HepG2 (cell line): ENCODE measurements around the gene ZBTB7B. TPM values are rescaled to one million over a fixed set of nuclear protein-coding genes. Genes with fewer than 3 reads are reported as not detected.

Experiments
- BRCA1 ChIP-seq: sonication (generic); formaldehyde crosslinking; IDR thresholded peaks from 2 replicates; pipeline ENCODE4 v1.4.0; 2020; ENCODE audit warnings: missing genetic modification reagents
- EEA1 ChIP-seq: sonication (generic); formaldehyde crosslinking; IDR thresholded peaks from 2 replicates; pipeline ENCODE4 v1.5.1; 2020; ENCODE audit warnings: mild to moderate bottlenecking, missing genetic modification reagents, borderline replicate concordance
- ETS1 ChIP-seq: sonication (generic); formaldehyde crosslinking; IDR thresholded peaks from 2 replicates; pipeline ENCODE4 v1.4.0; 2020; ENCODE audit warnings: missing genetic modification reagents
- HOXD1 ChIP-seq: sonication (generic); formaldehyde crosslinking; IDR thresholded peaks from 2 replicates; pipeline ENCODE4 v1.5.0; 2020; ENCODE audit warnings: missing genetic modification reagents
- IKZF5 ChIP-seq: IDR thresholded peaks from 2 replicates; pipeline ENCODE4 v1.6.1; 2018; ENCODE audit warnings: missing genetic modification reagents, mild to moderate bottlenecking, missing compliant biosample characterization
- MYC ChIP-seq: sonication (generic); formaldehyde crosslinking; IDR thresholded peaks from 2 replicates; pipeline ENCODE4 v1.9.0; 2021; ENCODE audit warnings: missing genetic modification reagents, borderline replicate concordance
- PITX1 ChIP-seq: sonication (generic); formaldehyde crosslinking; IDR thresholded peaks from 2 replicates; pipeline ENCODE4 v1.5.1; 2020; ENCODE audit warnings: mild to moderate bottlenecking, missing genetic modification reagents
- SIN3B ChIP-seq: fragments of 150-350 bp; IDR thresholded peaks from 2 replicates; pipeline ENCODE4 v1.6.1; 2014; ENCODE audit warnings: low read length
- TAF1 ChIP-seq: sonication (generic); formaldehyde crosslinking; IDR thresholded peaks from 2 replicates; pipeline ENCODE4 v1.4.0; 2020; ENCODE audit warnings: missing genetic modification reagents
- THAP9 ChIP-seq: sonication (generic); formaldehyde crosslinking; IDR thresholded peaks from 2 replicates; pipeline ENCODE4; 2020; ENCODE audit warnings: missing genetic modification reagents, mild to moderate bottlenecking, borderline replicate concordance
- TRIM24 ChIP-seq: sonication (generic); formaldehyde crosslinking; IDR thresholded peaks from 2 replicates; pipeline ENCODE4 v1.8.0; 2022; ENCODE audit warnings: mild to moderate bottlenecking, missing genetic modification reagents
- ZBTB3 ChIP-seq: sonication (generic); formaldehyde crosslinking; IDR thresholded peaks from 2 replicates; pipeline ENCODE4 v1.4.0; 2020; ENCODE audit warnings: low read depth, mild to moderate bottlenecking, moderate library complexity, missing genetic modification reagents, borderline replicate concordance
- ZHX2 ChIP-seq, 2 experiments: sonication (generic) in 1 of 2; formaldehyde crosslinking in 1 of 2; IDR thresholded peaks; 2 replicates each; pipeline versions ENCODE4 v1.6.1 to v1.9.0; 2014 to 2022; ENCODE audit warnings: antibody characterized with exemption in 1 of 2, borderline replicate concordance in 1 of 2, inconsistent platforms in 1 of 2, low read depth in 1 of 2, missing genetic modification reagents in 1 of 2
- ZNF557 ChIP-seq: sonication (generic); formaldehyde crosslinking; IDR thresholded peaks from 2 replicates; pipeline ENCODE4 v1.4.0; 2020; ENCODE audit warnings: missing genetic modification reagents
- ZNF660 ChIP-seq: sonication (generic); formaldehyde crosslinking; IDR thresholded peaks from 2 replicates; pipeline ENCODE4 v1.5.1; 2020; ENCODE audit warnings: mild to moderate bottlenecking, low read depth, missing genetic modification reagents, borderline replicate concordance
- ZSCAN25 ChIP-seq: sonication (generic); formaldehyde crosslinking; IDR thresholded peaks from 2 replicates; pipeline ENCODE4 v1.8.0; 2022; ENCODE audit warnings: mild to moderate bottlenecking, missing genetic modification reagents
- polyA plus RNA-seq, 8 experiments: library from polyadenylated mRNA; depleted of rRNA in 3 of 8; stranded (reverse) in 7 of 8; unstranded in 1 of 8; fragments of >200 nt; fragmentation: Illumina TruSeq in 4 of 8; extraction: Trizol in 4 of 8; gene quantifications; 2 replicates each; pipeline versions ENCODE4 v1.2.1 to v1.2.3, GENCODE V29; 2011 to 2016; ENCODE audit warnings: low read depth in 4 of 8, missing spikeins in 1 of 8, mixed read lengths in 1 of 8; ENCODE audit not compliant: insufficient read depth in 1 of 8
- total RNA-seq, 5 experiments: library from RNA; depleted of rRNA; stranded (reverse); fragments of >200 nt; fragmentation: Illumina TruSeq; extraction: Trizol; gene quantifications; 2 replicates each; pipeline ENCODE4 v1.2.3, GENCODE V29; 2016; ENCODE audit warnings: low read depth in 1 of 5

The ZBTB7B gene
- total and polyA plus RNA-seq, 2 of the 13 experiments (the other 11 are each of a cell fraction or from before 2014, with no cell fraction given), result 15.5 to 17.5 TPM

- peak; percentile 50; the same call in 1 of the 2 replicates for TF ChIP-seq PITX1 (CRISPR knock-in tag)
- TF ChIP-seq ETS1, result no peak
- no peak for TF ChIP-seq ZNF660 (CRISPR knock-in tag)
- peak; percentile 94 for TF ChIP-seq ZSCAN25 (CRISPR knock-in tag)
- peak; percentile 88; the same call in 1 of the 2 replicates for TF ChIP-seq IKZF5 (CRISPR knock-in tag)
- TF ChIP-seq SIN3B, result no peak
- no peak for TF ChIP-seq EEA1 (CRISPR knock-in tag)
- peak; percentile 69; the same call in 1 of the 2 replicates for TF ChIP-seq TAF1 (CRISPR knock-in tag)
- no peak for TF ChIP-seq TRIM24 (CRISPR knock-in tag)
- no peak for TF ChIP-seq ZBTB3
- TF ChIP-seq ZNF557 (CRISPR knock-in tag), result no peak
- 0 out of 2 replicates have a peak, but pooled peaks have one; percentile 48 for TF ChIP-seq BRCA1 (CRISPR knock-in tag)
- peak; percentile 69; the same call in 1 of the 2 replicates for TF ChIP-seq THAP9 (CRISPR knock-in tag)
- peak; percentile 62; the same call in 1 of the 2 replicates for TF ChIP-seq HOXD1
- TF ChIP-seq MYC (CRISPR knock-in tag), result peak; percentile 80; the same call in 1 of the 2 replicates
- TF ChIP-seq ZHX2 (IDR thresholded peaks at IDR 0.05; ENCODE audit: low read depth), result peak; percentile 41
- no peak for TF ChIP-seq ZHX2 (CRISPR knock-in tag; IDR thresholded peaks at IDR 0.05; ENCODE audit: borderline replicate concordance)
These were observed 14.7 kb downstream of the ZBTB7B start (continued) for GRCh38 chr1:155017041-155017945.
